IPS DF 19.7 (cell line): ENCODE measurements around the gene VWA2.

Experiments
- DNase-seq: peaks from one replicate; pipeline ENCODE4 v3.0.0-alpha.2; 2013; ENCODE audit warnings: low read depth, low spot score

Gene VWA2

DNA sequence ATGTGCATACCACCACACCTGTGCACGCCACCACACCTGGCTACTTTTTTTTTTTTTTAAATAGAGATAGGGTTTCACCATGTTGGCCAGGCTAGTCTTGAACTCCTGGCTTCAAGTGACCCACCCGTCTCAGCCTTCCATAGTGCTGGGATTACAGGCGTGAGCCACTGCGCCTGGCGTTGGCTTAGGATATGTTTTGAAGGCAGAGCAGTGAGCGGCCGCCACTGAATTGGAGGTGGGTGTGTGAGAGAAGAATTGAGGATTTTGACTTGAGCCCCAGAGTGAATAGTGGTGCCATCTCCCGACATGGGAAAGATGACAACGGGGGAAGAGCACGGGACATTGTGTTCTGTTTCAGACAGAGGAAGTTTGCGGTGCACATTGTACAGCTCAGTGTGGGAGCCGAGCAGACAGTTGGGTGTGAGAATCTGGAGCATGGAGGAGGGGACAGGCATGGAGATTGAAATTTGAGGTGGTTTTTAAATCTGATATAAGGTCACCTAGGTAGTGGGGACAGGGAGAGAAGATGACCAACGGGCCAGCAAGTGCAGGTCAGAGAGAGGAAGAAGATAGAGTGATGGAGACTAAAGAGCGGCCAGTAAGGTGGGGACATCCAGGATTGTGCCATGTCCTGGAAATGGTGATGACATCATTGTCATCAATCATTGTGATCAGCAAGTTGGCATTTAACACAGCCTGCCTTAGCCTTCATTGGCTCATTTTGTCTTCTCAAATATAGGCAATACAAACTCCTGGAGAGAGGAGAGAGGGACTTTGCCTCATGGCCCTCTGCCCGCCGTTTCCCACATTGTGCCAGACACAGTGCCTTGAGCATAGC lies 35.8 kb downstream of the VWA2 start:
- DNase-seq, result no peak

DNA sequence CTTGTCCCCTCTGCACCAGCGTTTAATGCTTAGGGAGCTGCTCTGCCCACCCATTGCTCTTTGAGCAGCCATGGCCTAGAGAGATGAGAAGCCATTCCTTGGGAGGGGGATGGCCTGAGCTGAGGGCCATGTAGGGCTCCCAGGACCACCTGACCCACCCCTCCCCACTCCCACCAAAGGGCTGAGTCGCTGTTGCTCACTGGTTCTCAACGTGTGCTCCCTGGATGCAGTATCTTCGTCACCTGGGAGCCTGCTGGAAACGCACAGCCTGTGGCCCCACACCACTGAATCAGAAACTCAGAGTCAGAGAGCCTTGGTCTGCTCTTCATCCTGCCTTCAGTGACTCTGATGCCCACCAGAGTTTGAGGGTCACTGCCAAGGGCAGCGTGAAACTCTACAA lies 37.0 kb downstream of the VWA2 start:
- no peak for DNase-seq

DNA sequence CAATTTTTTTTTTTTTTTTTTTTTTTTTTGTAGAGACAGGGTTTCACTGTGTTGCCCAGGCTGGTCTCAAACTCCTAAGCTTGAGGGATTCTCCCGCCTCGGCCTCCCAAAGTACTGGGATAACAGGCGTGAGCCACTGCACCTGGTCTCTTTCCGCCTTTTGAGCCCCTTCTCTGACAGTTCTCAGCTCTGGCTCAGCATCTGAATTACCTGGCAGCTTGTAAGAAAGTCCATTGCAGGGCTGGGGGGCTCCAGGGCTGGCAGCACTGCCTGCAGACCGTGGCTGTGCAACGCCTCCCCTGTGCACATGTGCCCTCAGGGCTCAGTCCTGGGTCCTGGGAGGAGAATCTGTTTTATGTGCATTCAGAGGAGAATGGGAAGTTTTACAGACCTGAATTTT lies 37.6 kb downstream of the VWA2 start:
- no peak for DNase-seq

DNA sequence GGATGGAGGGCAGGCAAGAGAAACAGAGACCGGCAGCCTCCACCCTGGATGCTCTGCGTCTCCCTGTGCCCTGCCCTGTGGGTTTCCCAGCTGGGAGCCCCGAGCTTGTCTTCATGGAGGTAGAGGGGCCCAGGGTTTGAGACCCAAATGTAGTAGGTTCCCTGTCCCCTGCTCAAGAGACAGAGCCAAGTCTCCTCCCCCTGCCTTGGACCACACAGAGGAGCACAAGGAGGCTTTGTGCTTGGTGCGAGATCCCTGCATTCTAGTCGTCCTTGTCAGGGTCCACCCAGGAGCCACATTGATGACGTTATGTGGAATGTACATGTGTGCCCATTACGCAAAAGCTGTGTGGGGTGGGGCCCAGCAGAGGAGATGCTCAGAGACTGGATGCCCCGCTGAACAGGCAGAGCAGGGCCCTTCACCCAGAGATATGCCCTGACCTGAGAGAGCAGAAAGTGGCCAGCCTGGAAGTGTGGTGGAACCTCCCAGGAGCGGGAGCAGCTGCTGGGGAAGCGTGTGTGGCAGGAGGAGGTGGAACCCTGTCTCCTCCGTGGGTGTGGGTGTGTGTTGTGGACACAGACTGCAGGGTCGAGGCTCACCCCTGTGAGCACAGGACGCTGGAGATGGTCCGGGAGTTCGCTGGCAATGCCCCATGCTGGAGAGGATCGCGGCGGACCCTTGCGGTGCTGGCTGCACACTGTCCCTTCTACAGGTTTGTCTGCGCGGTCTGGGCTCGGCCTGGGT lies 39.3 kb downstream of the VWA2 start:
- DNase-seq, result no peak

DNA sequence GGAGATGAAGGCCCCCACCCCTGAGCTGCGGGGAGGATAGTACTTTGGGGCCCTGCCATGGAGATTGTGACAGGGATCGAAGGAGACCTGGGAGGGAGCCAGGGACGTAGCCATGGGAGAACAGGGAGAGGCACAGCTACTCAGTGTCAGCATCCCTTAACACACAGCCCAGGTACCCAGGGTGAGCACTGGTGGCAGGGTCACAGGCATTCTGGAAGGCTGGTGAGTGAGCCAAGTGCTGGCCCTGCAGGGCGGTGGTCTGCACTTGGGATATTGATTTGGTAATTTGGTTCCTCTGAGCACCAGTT lies 39.8 kb downstream of the VWA2 start:
- DNase-seq, result no peak

DNA sequence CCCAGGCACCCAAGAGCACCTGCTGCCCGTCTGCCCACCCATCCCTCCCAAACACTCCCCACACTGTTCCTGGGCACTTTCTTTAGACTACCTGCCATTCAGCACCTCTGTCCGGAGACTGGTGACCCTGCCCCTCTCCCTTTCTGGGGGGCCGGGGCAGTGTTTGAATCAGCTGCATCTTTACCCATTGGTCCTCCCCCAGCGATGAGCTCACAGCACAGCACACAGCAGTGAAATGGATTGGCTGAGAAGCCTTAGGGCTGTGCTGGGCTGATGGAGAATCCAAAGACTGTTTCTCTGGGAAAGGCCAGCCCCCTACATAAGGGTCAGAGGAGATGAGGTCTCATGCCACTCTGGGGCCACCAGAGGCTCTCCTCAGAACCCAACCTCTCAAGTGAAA lies 40.2 kb downstream of the VWA2 start:
- no peak for DNase-seq

DNA sequence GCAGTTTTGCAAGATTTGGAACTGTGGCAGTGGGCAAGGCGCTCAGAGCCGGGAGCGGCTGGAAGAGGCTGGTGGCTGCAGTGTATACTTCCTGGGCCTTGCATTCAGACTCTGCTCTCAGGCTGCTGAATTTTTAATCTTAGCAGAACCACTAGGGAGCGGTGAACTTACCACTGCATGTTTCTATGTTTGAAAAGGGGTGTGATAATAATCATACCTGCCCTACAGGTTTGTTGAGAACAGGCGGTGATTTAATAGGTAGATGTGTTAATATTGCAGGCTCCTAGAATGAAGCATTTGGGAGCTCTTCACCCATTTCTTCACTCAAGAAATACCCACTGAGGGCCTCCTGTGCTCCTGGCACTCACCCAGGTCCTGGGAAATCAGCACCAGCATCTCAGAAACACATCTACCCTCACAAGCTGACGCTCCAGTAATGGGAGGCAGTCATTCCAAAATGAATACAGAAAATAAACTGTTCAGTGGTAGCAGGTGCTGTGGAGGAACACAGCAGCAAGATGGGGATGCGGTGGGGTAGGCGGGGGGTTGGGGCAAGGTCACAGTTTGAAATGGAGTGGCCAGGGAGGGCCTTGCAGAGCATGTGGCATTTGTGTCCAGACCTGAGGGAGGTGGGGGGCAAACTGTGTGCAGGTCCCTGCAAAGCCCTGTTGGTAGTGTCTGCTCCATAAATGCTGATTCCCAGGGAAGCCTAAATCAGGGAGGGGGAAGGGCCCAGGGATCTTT lies 41.0 kb downstream of the VWA2 start:
- no peak for DNase-seq

DNA sequence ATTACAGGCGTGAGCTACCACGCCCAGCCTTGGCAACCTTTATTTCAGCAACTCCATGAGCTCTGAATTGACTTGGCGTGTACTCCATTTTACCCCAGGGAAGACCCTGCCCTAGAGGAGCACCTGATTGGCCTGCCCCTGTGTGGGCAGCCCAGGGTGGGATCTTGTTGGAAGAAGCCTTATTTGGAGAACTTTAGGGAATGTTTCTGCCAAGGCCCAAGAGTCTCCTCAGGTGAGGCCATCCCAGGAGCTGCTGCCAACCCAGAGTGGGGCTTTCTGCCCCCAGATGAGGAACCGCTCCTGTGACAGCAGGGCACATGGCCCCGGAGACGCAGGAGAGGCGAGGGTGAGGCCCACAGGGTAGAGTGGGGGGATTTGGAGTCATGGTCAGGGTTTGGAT lies 42.0 kb downstream of the VWA2 start:
- DNase-seq, result no peak

DNA sequence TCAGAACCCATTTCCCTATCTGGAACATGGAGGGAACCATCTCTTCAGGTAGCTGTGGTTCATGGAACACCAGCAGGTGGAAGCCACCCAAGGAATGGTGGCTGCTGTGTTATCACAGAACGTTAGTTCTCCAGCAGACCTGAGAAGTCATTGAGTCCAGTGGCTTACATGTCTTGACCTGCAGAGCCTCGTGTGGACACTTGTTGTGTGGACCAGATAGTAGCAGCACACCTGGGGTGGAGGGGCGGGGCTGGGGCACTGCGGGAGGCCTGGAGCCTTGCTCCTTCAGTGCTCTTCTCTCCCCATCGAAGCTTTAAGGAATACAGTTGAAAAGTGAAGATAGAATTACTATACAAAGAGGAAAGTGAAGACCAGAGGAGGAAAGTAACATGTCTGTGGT lies 42.4 kb downstream of the VWA2 start:
- no peak for DNase-seq

DNA sequence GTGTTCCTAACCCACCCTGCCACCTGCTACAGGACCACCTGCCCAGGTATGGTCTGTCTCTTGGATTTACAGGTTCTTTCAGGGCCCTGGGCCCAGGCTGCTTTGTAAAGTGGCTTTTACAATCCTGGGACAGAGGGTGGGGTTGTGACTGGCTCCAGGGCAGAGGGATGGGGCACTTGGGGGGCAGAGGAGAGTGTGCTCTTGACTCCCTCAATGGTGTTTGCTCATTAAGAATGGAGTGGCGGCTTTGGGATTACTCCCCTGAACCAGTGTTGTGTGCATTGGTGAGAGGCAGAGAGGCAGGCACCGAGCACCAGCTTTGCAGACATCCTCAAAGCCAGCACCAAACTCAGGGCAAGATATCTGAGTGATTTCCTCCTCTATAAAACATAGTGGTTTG lies 43.5 kb downstream of the VWA2 start:
- no peak for DNase-seq

DNA sequence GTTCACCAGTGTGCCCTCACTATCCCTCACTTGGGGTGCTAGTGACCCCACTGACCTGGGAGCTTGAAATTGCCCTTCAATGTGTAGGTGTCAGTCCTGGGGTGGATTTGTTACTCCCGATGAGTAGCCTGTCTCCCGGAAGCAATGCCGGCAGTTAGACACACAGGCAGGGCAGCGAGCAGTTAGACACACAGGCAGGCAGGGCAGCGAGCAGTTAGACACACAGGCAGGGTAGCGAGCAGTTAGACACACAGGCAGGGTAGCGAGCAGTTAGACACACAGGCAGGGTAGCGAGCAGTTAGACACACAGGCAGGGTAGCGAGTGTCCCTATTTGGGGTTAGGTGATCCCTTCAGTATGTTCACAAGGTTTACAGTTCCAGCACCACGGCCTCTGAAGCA lies 44.0 kb downstream of the VWA2 start:
- no peak for DNase-seq

DNA sequence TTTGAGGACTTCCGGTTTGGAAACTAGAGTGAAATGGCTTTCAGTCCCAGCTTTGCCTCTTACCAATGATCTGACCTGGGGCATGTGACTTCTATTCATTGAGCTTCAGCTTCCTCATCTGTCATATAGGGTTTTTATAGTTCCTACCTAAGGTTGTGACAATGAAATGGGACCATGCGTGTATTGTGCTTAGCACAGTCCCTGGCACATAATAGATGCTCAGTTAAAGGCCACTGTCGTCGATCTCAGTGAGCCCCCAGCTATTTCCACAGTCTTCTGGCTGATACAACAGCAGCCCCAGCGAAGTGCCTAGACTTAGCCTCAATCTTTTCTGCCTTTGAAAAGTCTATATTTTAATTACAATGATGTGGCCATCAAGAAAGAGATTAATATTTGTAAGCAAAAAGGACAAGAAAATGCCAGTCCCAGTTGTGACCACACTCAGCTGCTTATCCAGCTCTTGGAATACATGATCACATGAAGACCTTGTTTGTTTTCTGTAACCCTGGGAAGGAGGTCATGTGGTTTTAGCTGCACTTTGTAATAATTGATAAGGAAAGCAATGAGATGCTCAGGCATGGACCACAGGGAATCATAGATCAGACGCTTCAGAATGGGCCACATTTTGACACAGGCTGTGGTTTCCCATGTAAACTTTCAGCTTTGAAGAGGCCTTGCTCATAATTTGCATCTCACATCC lies 44.6 kb downstream of the VWA2 start:
- DNase-seq, result no peak

DNA sequence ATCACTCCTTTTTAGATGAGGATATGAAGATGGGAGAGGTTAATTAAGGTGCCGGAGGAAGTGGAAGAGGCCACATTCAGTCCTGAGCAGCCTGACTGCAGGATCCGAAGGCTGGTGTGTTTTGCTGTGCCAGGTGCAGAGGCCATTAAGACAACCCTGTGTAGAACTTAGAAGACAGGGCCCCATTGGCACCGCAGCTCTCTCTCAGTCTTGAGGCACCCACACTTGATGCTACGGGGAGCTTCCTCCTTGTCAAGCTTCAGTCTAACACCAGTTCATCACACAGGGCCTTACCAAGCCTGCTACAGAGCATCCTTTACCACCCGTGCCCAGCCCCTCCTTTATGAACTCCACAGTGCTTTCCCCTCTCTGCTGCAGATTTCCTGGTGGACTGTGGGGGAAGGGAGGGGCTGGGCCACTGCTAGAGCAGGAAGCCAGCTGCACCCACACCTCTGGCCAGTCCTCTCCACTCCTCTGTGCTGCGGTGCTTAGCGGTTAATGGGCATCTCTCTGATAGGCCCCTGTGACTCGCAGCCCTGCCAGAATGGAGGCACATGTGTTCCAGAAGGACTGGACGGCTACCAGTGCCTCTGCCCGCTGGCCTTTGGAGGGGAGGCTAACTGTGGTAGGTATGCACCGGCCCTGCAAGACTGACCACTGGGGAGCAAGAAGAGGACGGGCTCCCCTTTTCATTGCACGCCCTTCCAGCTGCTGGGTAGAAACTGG lies 45.5 kb downstream of the VWA2 start:
- no peak for DNase-seq

DNA sequence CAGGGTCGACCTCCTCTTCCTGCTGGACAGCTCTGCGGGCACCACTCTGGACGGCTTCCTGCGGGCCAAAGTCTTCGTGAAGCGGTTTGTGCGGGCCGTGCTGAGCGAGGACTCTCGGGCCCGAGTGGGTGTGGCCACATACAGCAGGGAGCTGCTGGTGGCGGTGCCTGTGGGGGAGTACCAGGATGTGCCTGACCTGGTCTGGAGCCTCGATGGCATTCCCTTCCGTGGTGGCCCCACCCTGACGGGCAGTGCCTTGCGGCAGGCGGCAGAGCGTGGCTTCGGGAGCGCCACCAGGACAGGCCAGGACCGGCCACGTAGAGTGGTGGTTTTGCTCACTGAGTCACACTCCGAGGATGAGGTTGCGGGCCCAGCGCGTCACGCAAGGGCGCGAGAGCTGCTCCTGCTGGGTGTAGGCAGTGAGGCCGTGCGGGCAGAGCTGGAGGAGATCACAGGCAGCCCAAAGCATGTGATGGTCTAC lies 46.9 kb downstream of the VWA2 start:
- no peak for DNase-seq

DNA sequence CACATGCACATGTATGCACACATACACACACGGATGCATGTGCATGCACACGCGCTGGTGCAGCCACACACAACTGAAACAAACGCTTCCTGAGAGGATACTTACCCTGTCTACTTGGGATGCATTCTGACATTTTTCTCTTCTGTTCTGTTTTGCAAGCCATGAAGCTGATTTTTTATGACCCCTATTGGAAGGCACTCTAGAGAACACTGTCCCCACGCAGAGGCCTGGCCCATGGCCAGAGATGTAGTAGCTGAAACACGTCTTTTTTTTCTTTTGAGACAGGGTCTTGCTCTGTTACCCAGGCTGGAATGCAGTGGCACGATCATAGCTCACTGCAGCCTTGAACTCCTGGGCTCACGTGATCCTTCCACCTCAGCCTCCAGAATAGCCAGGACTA lies 47.9 kb downstream of the VWA2 start:
- no peak for DNase-seq

DNA sequence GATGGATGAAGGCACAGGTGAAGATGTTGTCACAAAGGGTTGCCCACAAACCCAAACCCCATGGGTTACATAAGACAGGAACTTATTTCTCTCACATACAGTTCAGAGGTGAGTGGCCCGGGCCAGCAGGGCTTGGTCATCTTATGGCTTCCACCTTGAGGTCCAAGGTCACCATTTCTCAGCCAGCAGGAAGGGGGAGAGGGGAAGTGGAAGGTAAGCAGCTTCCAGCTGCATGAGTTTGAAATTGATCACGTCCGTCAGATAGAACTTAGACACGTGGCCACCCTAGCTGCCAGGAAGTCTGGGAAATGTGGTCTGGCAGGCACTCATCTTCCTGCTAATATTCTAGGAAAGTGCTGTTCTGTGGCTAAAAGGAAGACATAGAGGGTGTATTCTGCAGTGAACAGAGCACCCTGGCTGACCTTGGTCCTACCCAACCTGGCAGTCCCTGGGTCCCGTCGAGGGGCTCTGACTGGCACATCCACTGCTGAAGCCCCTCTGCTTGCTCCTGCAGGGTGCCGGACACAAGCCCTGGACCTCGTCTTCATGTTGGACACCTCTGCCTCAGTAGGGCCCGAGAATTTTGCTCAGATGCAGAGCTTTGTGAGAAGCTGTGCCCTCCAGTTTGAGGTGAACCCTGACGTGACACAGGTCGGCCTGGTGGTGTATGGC lies 49.5 kb downstream of the VWA2 start:
- no peak for DNase-seq

DNA sequence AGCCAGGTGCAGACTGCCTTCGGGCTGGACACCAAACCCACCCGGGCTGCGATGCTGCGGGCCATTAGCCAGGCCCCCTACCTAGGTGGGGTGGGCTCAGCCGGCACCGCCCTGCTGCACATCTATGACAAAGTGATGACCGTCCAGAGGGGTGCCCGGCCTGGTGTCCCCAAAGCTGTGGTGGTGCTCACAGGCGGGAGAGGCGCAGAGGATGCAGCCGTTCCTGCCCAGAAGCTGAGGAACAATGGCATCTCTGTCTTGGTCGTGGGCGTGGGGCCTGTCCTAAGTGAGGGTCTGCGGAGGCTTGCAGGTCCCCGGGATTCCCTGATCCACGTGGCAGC lies 50.0 kb downstream of the VWA2 start:
- DNase-seq, result no peak

DNA sequence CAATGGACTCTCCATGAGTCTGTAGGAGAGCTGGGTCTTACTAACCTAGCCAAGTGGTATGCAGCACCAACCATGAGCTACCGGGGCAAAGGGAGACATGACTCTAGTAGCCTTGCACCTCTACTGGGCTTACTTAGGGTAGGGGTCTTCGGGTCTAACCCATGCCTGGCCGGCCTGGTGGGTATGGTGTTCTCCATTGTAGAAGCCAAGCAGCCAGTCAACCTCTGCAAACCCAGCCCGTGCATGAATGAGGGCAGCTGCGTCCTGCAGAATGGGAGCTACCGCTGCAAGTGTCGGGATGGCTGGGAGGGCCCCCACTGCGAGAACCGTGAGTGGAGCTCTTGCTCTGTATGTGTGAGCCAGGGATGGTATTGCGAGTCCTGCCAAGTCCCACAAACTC lies 51.0 kb downstream of the VWA2 start:
- no peak for DNase-seq

DNA sequence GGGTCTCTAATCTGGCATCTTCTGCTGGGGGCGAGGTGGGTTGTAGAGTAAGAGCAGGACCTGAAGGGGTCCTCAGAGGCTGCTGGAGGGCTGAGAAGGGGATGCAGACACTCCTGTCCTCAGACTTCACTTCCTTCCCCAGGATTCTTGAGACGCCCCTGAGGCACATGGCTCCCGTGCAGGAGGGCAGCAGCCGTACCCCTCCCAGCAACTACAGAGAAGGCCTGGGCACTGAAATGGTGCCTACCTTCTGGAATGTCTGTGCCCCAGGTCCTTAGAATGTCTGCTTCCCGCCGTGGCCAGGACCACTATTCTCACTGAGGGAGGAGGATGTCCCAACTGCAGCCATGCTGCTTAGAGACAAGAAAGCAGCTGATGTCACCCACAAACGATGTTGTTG lies 52.0 kb downstream of the VWA2 start:
- no peak for DNase-seq

DNA sequence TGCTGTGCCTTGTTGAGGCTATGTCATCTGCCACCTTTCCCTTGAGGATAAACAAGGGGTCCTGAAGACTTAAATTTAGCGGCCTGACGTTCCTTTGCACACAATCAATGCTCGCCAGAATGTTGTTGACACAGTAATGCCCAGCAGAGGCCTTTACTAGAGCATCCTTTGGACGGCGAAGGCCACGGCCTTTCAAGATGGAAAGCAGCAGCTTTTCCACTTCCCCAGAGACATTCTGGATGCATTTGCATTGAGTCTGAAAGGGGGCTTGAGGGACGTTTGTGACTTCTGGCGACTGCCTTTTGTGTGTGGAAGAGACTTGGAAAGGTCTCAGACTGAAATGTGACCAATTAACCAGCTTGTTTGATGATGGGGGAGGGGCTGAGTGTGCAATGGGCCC lies 52.5 kb downstream of the VWA2 start:
- DNase-seq, result no peak

DNA sequence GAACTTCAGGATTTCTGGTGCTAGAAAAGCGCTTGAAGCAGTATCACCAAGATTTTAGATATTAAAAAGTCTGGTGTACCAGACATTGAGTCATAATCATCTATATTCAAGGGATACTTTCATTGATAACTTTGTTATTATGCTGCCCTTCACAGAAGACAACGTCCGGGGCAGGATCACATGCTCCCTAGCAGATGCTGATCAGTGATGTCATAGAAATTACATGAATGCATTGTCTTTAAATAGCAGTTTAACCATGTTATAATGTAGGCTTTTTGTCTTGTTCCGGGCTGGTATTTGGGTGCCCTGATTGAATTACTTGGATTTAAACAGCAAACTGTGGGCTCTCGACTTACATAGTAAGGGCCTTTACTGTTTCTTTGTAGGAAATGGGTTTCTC lies 54.0 kb downstream of the VWA2 start:
- DNase-seq, result no peak
